K562 treated with DMSO at 1 percent for 24 hours (cell line): Measurements from ENCODE around the gene DCTN5. TPM values are rescaled to one million over a fixed set of nuclear protein-coding genes. Genes with fewer than 3 reads are reported as not detected.

Source experiments
- total RNA-seq: library from RNA; unstranded; fragments of 300-600 nt; gene quantifications from 2 replicates; pipeline ENCODE4 v1.2.3, GENCODE V29; 2022; ENCODE audit warnings: low read depth; ENCODE audit not compliant: insufficient read depth

DCTN5 gene
- total RNA-seq = 50.9 and 59.0 TPM in 2 replicates

GRCh38 chr16:23640931-23641765 is at the start of gene DCTN5, which contains the start of gene PALB2:
DCTN5 (plus strand) TSS chr16:23641466; CDS start chr16:23641543, 77 bp downstream.
PALB2 (minus strand) TSS chr16:23641310; CDS start chr16:23641157, 153 bp downstream.

GRCh38 chr16:23595951-23596720 is 45.1 kb upstream of the DCTN5 start, which contains the start of gene NDUFAB1:
NDUFAB1 (minus strand) TSS chr16:23596316; CDS start chr16:23596290, 26 bp downstream.

GRCh38 chr16:23678430-23679273 is 37.4 kb downstream of the DCTN5 start, which contains the start of gene PLK1:
PLK1 (plus strand) TSS chr16:23678889; CDS start chr16:23678933, 44 bp downstream.

GRCh38 chr16:23712976-23713375 is 71.7 kb downstream of the DCTN5 start, which contains the start of gene ERN2:
ERN2 (minus strand) TSS chr16:23713222; CDS start chr16:23713187, 35 bp downstream.

Other genes starting within 250 kb of the DCTN5 start
- 10.7 and 12.9 TPM in 2 replicates for gene COG7, start 188.3 kb upstream of the DCTN5 start, total RNA-seq
- 47.6 and 52.5 TPM in 2 replicates for gene GGA2, start 131.0 kb upstream of the DCTN5 start, total RNA-seq
- 8.0 and 9.5 TPM in 2 replicates for gene EARS2, start 84.1 kb upstream of the DCTN5 start, total RNA-seq
- gene UBFD1, start 83.7 kb upstream of the DCTN5 start, total RNA-seq = 78.6 and 81.8 TPM in 2 replicates
- gene NDUFAB1, start 45.1 kb upstream of the DCTN5 start, total RNA-seq = 156 and 157 TPM in 2 replicates
- gene PALB2, start 156 bp upstream of the DCTN5 start, total RNA-seq = 8.4 and 9.2 TPM in 2 replicates
- gene PLK1, start 37.4 kb downstream of the DCTN5 start, total RNA-seq = 152 and 156 TPM in 2 replicates
- 0.31 TPM in 1 of 2 replicates, not detected in the other for gene ERN2, start 71.8 kb downstream of the DCTN5 start, total RNA-seq
- 2.1 and 2.5 TPM in 2 replicates for gene CHP2, start 113.6 kb downstream of the DCTN5 start, total RNA-seq
- 110 and 114 TPM in 2 replicates for gene PRKCB, start 194.5 kb downstream of the DCTN5 start, total RNA-seq